ENCODE results near the gene ZNF532.
A peak's percentile ranks its signal among the peaks of the same experiment; 100 is the strongest.

Gene ZNF532

GRCh38 chr18:58958628-58959027 is 94.0 kb downstream of the ZNF532 start:
- H3K18ac ChIP-seq (ENCODE audit: low read length) = no peak overlapping the region

GRCh38 chr18:58960508-58960907 is 95.8 kb downstream of the ZNF532 start:
- H3K4me1 ChIP-seq (ENCODE audit: control insufficient read depth, low read depth, low read length) = peaks cover under 1% of the 10 kb centered on the region
- H4K5ac ChIP-seq (ENCODE audit: low read length) = no peak overlapping the region
- peaks cover 3% of the 10 kb centered on the region for H3K36me3 ChIP-seq (ENCODE audit: control insufficient read depth, insufficient read depth, low read length)
- H3K79me1 ChIP-seq (ENCODE audit: low read length) = peaks cover 7% of the 10 kb centered on the region
- no peak overlapping the region for H2BK15ac ChIP-seq (replicated peaks; ENCODE audit: low read depth)
- no peak overlapping the region for H2BK120ac ChIP-seq (ENCODE audit: low read depth, low read length)
- no peak for DNase-seq
- H3K4me3 ChIP-seq (ENCODE audit: low read length) = no peak overlapping the region
- no peak overlapping the region for H3K4me2 ChIP-seq (ENCODE audit: low read length)
- no peak overlapping the region for H3K18ac ChIP-seq (ENCODE audit: low read length)
- H3K9ac ChIP-seq (ENCODE audit: low read length) = no peak overlapping the region
- no CpG with 5 or more reads among the region's 1 CpG for WGBS (ENCODE audit: extremely low coverage, insufficient coverage, low lambda C conversion rate)
- H3K4ac ChIP-seq (ENCODE audit: low read depth, low read length) = no peak overlapping the region
- no peak overlapping the region for H3K56ac ChIP-seq (ENCODE audit: low read length)
- no peak overlapping the region for H3K27ac ChIP-seq (ENCODE audit: low read depth, low read length)
- H2BK5ac ChIP-seq (ENCODE audit: low read length) = no peak overlapping the region
- no peak overlapping the region for H4K8ac ChIP-seq (ENCODE audit: low read depth, low read length)
- H3K23ac ChIP-seq (ENCODE audit: low read length) = no peak overlapping the region
- no peaks in the 10 kb centered on the region for H3K27me3 ChIP-seq (ENCODE audit: insufficient read depth, low read length, poor library complexity)
- H3K79me2 ChIP-seq (ENCODE audit: control insufficient read depth, insufficient read depth, low read length) = peaks cover 5% of the 10 kb centered on the region
- no peak overlapping the region for H2AK5ac ChIP-seq (ENCODE audit: low read length)

More at GRCh38 chr18:58958628-58959027, 94.0 kb downstream of the ZNF532 start:
- Histone ChIP-seq H3K4me1 (ENCODE audit: control insufficient read depth, low read depth, low read length) (no peaks in the 10 kb centered on the region), H3K4ac (ENCODE audit: low read depth, low read length) (no peak overlapping the region), H4K8ac (ENCODE audit: low read depth, low read length) (no peak overlapping the region), H4K5ac (ENCODE audit: low read length) (no peak overlapping the region), H3K36me3 (ENCODE audit: control insufficient read depth, insufficient read depth, low read length) (peaks cover 5% of the 10 kb centered on the region), H2BK120ac (ENCODE audit: low read depth, low read length) (no peak overlapping the region), H3K9ac (ENCODE audit: low read length) (no peak overlapping the region), H3K79me1 (ENCODE audit: low read length) (peaks cover 6% of the 10 kb centered on the region), H2BK15ac (replicated peaks; ENCODE audit: low read depth) (no peak overlapping the region), H3K27me3 (ENCODE audit: insufficient read depth, low read length, poor library complexity) (no peaks in the 10 kb centered on the region), H2BK5ac (ENCODE audit: low read length) (no peak overlapping the region), H3K4me3 (ENCODE audit: low read length) (no peak overlapping the region), H3K56ac (ENCODE audit: low read length) (no peak overlapping the region), H3K79me2 (ENCODE audit: control insufficient read depth, insufficient read depth, low read length) (peaks cover 3% of the 10 kb centered on the region), H2AK5ac (ENCODE audit: low read length) (no peak overlapping the region), H3K27ac (ENCODE audit: low read depth, low read length) (no peak overlapping the region), H3K4me2 (ENCODE audit: low read length) (no peak overlapping the region), H3K23ac (ENCODE audit: low read length) (no peak overlapping the region)
- no CpG with 5 or more reads among the region's 3 CpGs for WGBS (ENCODE audit: extremely low coverage, insufficient coverage, low lambda C conversion rate)
- DNase-seq = no peak

- H3K79me1 ChIP-seq (ENCODE audit: low read length) = peaks cover 10% of the 10 kb centered on the region
- peaks cover 4% of the 10 kb centered on the region for H3K4me1 ChIP-seq (ENCODE audit: control insufficient read depth, low read depth, low read length)
- H2BK5ac ChIP-seq (ENCODE audit: low read length) = no peak overlapping the region
- no CpG with 5 or more reads among the region's 14 CpGs for WGBS (ENCODE audit: extremely low coverage, insufficient coverage, low lambda C conversion rate)
- no peaks in the 10 kb centered on the region for H3K27me3 ChIP-seq (ENCODE audit: insufficient read depth, low read length, poor library complexity)
- H2BK15ac ChIP-seq (replicated peaks; ENCODE audit: low read depth) = no peak overlapping the region
- H3K36me3 ChIP-seq (ENCODE audit: control insufficient read depth, insufficient read depth, low read length) = peaks cover 3% of the 10 kb centered on the region
- no peak overlapping the region for H3K4me2 ChIP-seq (ENCODE audit: low read length)
- H2BK120ac ChIP-seq (ENCODE audit: low read depth, low read length) = no peak overlapping the region
- H3K18ac ChIP-seq (ENCODE audit: low read length) = no peak overlapping the region
- no peak overlapping the region for H3K9ac ChIP-seq (ENCODE audit: low read length)
- H3K4ac ChIP-seq (ENCODE audit: low read depth, low read length) = no peak overlapping the region
- peaks cover 8% of the 10 kb centered on the region for H3K79me2 ChIP-seq (ENCODE audit: control insufficient read depth, insufficient read depth, low read length)
- DNase-seq = no peak
- no peak overlapping the region for H4K8ac ChIP-seq (ENCODE audit: low read depth, low read length)
- H3K27ac ChIP-seq (ENCODE audit: low read depth, low read length) = no peak overlapping the region
- no peak overlapping the region for H2AK5ac ChIP-seq (ENCODE audit: low read length)
- no peak overlapping the region for H3K56ac ChIP-seq (ENCODE audit: low read length)
- no peak overlapping the region for H3K4me3 ChIP-seq (ENCODE audit: low read length)
- H4K5ac ChIP-seq (ENCODE audit: low read length) = no peak overlapping the region
- no peak overlapping the region for H3K23ac ChIP-seq (ENCODE audit: low read length)
Observed at GRCh38 chr18:58960946-58961722, 96.5 kb downstream of the ZNF532 start.

GRCh38 chr18:58962336-58962735 is 97.7 kb downstream of the ZNF532 start:
- Histone ChIP-seq H3K4me2 (ENCODE audit: low read length) (no peak overlapping the region), H3K27me3 (ENCODE audit: insufficient read depth, low read length, poor library complexity) (no peaks in the 10 kb centered on the region), H3K18ac (ENCODE audit: low read length) (no peak overlapping the region), H3K79me1 (ENCODE audit: low read length) (peaks cover 12% of the 10 kb centered on the region), H3K4ac (ENCODE audit: low read depth, low read length) (no peak overlapping the region), H3K79me2 (ENCODE audit: control insufficient read depth, insufficient read depth, low read length) (peaks cover 8% of the 10 kb centered on the region), H3K27ac (ENCODE audit: low read depth, low read length) (no peak overlapping the region), H2BK120ac (ENCODE audit: low read depth, low read length) (no peak overlapping the region), H2BK15ac (replicated peaks; ENCODE audit: low read depth) (no peak overlapping the region), H4K5ac (ENCODE audit: low read length) (no peak overlapping the region), H2AK5ac (ENCODE audit: low read length) (no peak overlapping the region), H3K36me3 (ENCODE audit: control insufficient read depth, insufficient read depth, low read length) (peaks cover 3% of the 10 kb centered on the region), H4K8ac (ENCODE audit: low read depth, low read length) (no peak overlapping the region), H2BK5ac (ENCODE audit: low read length) (no peak overlapping the region), H3K9ac (ENCODE audit: low read length) (no peak overlapping the region), H3K4me3 (ENCODE audit: low read length) (no peak overlapping the region), H3K4me1 (ENCODE audit: control insufficient read depth, low read depth, low read length) (peaks cover 4% of the 10 kb centered on the region), H3K56ac (ENCODE audit: low read length) (no peak overlapping the region), H3K23ac (ENCODE audit: low read length) (no peak overlapping the region)
- no CpG with 5 or more reads among the region's 8 CpGs for WGBS (ENCODE audit: extremely low coverage, insufficient coverage, low lambda C conversion rate)
- DNase-seq = no peak

GRCh38 chr18:58965291-58966004 is 100.8 kb downstream of the ZNF532 start:
- H3K4me1 ChIP-seq (ENCODE audit: control insufficient read depth, low read depth, low read length) = peaks cover 4% of the 10 kb centered on the region
- no peaks in the 10 kb centered on the region for H3K27me3 ChIP-seq (ENCODE audit: insufficient read depth, low read length, poor library complexity)
- no peak for DNase-seq
- no peak overlapping the region for H3K56ac ChIP-seq (ENCODE audit: low read length)
- H3K79me1 ChIP-seq (ENCODE audit: low read length) = peaks cover 19% of the 10 kb centered on the region
- H3K27ac ChIP-seq (ENCODE audit: low read depth, low read length) = no peak overlapping the region
- peaks cover 3% of the 10 kb centered on the region for H3K36me3 ChIP-seq (ENCODE audit: control insufficient read depth, insufficient read depth, low read length)
- no peak overlapping the region for H2AK5ac ChIP-seq (ENCODE audit: low read length)
- no peak overlapping the region for H3K23ac ChIP-seq (ENCODE audit: low read length)
- no peak overlapping the region for H4K8ac ChIP-seq (ENCODE audit: low read depth, low read length)
- no peak overlapping the region for H2BK120ac ChIP-seq (ENCODE audit: low read depth, low read length)
- WGBS (ENCODE audit: extremely low coverage, insufficient coverage, low lambda C conversion rate) = no CpG with 5 or more reads among the region's 5 CpGs
- no peak overlapping the region for H2BK15ac ChIP-seq (replicated peaks; ENCODE audit: low read depth)
- no peak overlapping the region for H2BK5ac ChIP-seq (ENCODE audit: low read length)
- H3K79me2 ChIP-seq (ENCODE audit: control insufficient read depth, insufficient read depth, low read length) = peaks cover 14% of the 10 kb centered on the region
- H3K18ac ChIP-seq (ENCODE audit: low read length) = no peak overlapping the region
- no peak overlapping the region for H3K4me3 ChIP-seq (ENCODE audit: low read length)
- H3K4me2 ChIP-seq (ENCODE audit: low read length) = no peak overlapping the region
- no peak overlapping the region for H3K4ac ChIP-seq (ENCODE audit: low read depth, low read length)
- no peak overlapping the region for H4K5ac ChIP-seq (ENCODE audit: low read length)
- H3K9ac ChIP-seq (ENCODE audit: low read length) = peak overlapping the region; percentile 24

Data from mesendoderm (in vitro differentiated cells).